ENCODE data around the gene USP40. TPM values are rescaled to one million over a fixed set of nuclear protein-coding genes. Genes with fewer than 3 reads are reported as not detected.

The USP40 gene
- total RNA-seq, 2 donors from 2014 or later = 14.5 to 17.1 TPM

Other genes with a start within 250 kb of the USP40 start
- 10 to 100 TPM; 31.9 to 64.9 TPM for gene DGKD, start 212.3 kb downstream of the USP40 start, total RNA-seq
- not detected for gene UGT1A8, start 50.9 kb upstream of the USP40 start, total RNA-seq
- not detected for gene UGT1A10, start 69.7 kb upstream of the USP40 start, total RNA-seq
- gene UGT1A9, start 105.1 kb upstream of the USP40 start, total RNA-seq = under 1 TPM in 1 of 2 donors, not detected in 1; 0.12 TPM
- not detected for gene UGT1A7, start 115.1 kb upstream of the USP40 start, total RNA-seq
- not detected for gene UGT1A6, start 126.1 kb upstream of the USP40 start, total RNA-seq
- gene UGT1A5, start 146.1 kb upstream of the USP40 start, total RNA-seq = not detected
- not detected for gene UGT1A4, start 152.0 kb upstream of the USP40 start, total RNA-seq
- not detected for gene UGT1A3, start 162.3 kb upstream of the USP40 start, total RNA-seq
- not detected for gene UGT1A1, start 193.5 kb upstream of the USP40 start, total RNA-seq
- not detected for gene MROH2A, start 211.5 kb upstream of the USP40 start, total RNA-seq

Measured in left cardiac atrium (tissue), 2 donors.